Measurements from ENCODE around the gene SGSM1.
"Not testable (repeated sequence)": the region's sequence is repeated elsewhere in the genome, so short reads cannot be mapped to it uniquely, and the experiment has no call there.

SGSM1 gene

GRCh38 chr22:24807284-24807950 lies 1.4 kb downstream of the SGSM1 start:
- DNase-seq = no peak

- DNase-seq = no peak
Observed at GRCh38 chr22:24809331-24809730, 3.3 kb downstream of the SGSM1 start.

- DNase-seq = no peak
Observed at GRCh38 chr22:24810043-24810749, 4.2 kb downstream of the SGSM1 start.

GRCh38 chr22:24812950-24813775 lies 7.2 kb downstream of the SGSM1 start:
- no peak for DNase-seq

GRCh38 chr22:24813861-24814770 lies 8.1 kb downstream of the SGSM1 start:
- no peak for DNase-seq

GRCh38 chr22:24816806-24817205 lies 10.8 kb downstream of the SGSM1 start:
- DNase-seq = no peak

- no peak for DNase-seq
Observed at GRCh38 chr22:24819487-24819886, 13.5 kb downstream of the SGSM1 start.

- no peak for DNase-seq
Observed at GRCh38 chr22:24819911-24820461, 14.0 kb downstream of the SGSM1 start.

GRCh38 chr22:24822471-24822870 lies 16.5 kb downstream of the SGSM1 start:
- DNase-seq = no peak

- no peak for DNase-seq
Observed at GRCh38 chr22:24823787-24824186, 17.8 kb downstream of the SGSM1 start.

GRCh38 chr22:24824250-24824649 lies 18.2 kb downstream of the SGSM1 start:
- no peak for DNase-seq

GRCh38 chr22:24824915-24825314 lies 18.9 kb downstream of the SGSM1 start:
- no peak for DNase-seq

- no peak for DNase-seq
Observed at GRCh38 chr22:24826710-24827285, 20.8 kb downstream of the SGSM1 start.

- DNase-seq = no peak
Observed at GRCh38 chr22:24827296-24827695, 21.3 kb downstream of the SGSM1 start.

GRCh38 chr22:24830205-24830979 lies 24.4 kb downstream of the SGSM1 start:
- DNase-seq = no peak

GRCh38 chr22:24831687-24832086 lies 25.7 kb downstream of the SGSM1 start:
- DNase-seq = no peak

- no peak for DNase-seq
Observed at GRCh38 chr22:24833881-24834495, 28.0 kb downstream of the SGSM1 start.

- no peak for DNase-seq
Observed at GRCh38 chr22:24834845-24835570, 29.0 kb downstream of the SGSM1 start.

GRCh38 chr22:24836282-24836681 lies 30.3 kb downstream of the SGSM1 start:
- no peak for DNase-seq

- DNase-seq = not testable (repeated sequence)
Observed at GRCh38 chr22:24837517-24837916, 31.5 kb downstream of the SGSM1 start.
